Measurements from ENCODE around the gene CCDC18. TPM values are rescaled to one million over a fixed set of nuclear protein-coding genes. Genes with fewer than 3 reads are reported as not detected.

CCDC18 gene, protein sequence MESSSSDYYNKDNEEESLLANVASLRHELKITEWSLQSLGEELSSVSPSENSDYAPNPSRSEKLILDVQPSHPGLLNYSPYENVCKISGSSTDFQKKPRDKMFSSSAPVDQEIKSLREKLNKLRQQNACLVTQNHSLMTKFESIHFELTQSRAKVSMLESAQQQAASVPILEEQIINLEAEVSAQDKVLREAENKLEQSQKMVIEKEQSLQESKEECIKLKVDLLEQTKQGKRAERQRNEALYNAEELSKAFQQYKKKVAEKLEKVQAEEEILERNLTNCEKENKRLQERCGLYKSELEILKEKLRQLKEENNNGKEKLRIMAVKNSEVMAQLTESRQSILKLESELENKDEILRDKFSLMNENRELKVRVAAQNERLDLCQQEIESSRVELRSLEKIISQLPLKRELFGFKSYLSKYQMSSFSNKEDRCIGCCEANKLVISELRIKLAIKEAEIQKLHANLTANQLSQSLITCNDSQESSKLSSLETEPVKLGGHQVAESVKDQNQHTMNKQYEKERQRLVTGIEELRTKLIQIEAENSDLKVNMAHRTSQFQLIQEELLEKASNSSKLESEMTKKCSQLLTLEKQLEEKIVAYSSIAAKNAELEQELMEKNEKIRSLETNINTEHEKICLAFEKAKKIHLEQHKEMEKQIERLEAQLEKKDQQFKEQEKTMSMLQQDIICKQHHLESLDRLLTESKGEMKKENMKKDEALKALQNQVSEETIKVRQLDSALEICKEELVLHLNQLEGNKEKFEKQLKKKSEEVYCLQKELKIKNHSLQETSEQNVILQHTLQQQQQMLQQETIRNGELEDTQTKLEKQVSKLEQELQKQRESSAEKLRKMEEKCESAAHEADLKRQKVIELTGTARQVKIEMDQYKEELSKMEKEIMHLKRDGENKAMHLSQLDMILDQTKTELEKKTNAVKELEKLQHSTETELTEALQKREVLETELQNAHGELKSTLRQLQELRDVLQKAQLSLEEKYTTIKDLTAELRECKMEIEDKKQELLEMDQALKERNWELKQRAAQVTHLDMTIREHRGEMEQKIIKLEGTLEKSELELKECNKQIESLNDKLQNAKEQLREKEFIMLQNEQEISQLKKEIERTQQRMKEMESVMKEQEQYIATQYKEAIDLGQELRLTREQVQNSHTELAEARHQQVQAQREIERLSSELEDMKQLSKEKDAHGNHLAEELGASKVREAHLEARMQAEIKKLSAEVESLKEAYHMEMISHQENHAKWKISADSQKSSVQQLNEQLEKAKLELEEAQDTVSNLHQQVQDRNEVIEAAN (N-terminal part only)
- 4.6 and 9.3 TPM in 2 replicates for total RNA-seq

DNA sequence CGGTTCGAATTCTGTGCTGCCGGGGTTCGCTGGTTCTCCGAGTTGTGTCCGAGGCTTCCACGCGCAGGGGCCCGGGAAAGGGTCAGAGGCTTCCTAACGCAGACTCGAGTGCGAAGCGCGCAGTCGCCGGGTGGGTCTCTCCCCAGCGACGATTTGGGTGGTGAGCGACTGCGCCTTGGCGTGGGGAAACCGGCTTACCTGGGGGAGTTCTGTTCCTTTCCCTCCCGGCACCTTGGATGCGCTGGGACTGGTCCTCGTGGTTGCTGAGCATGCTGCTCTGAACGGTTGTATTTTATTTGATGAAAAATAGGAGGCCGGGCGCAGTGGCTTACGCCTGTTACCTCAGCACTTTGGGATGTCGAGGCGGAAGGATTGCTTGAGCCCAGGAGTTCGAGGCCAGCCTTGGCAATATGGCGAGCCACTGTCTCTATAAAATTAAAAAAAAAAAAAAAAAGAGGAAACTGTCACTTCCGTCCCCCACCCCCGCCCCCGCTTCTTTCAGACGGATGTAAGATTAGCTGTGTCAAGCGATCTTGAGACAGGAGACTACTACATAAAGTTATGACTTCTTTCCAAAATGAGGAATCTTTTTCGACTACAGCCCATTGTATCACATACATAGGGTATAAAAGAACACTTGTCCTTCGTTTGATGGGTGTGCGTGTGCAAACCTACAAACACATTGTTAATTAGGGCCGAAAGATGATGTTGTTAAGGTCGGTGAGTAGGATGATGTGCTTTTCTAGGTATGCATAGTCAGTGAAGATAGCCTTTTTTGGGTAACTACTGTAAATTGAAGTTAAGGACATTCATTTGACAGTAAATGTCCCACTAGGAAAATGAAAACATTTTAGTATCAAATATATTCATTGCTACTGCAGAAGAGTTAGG, at the start of gene CCDC18:
CCDC18 (plus strand) TSS at position 2 of the 891 bp plus-strand sequence. CDS start 2,638 bp downstream, outside the sequence.

DNA sequence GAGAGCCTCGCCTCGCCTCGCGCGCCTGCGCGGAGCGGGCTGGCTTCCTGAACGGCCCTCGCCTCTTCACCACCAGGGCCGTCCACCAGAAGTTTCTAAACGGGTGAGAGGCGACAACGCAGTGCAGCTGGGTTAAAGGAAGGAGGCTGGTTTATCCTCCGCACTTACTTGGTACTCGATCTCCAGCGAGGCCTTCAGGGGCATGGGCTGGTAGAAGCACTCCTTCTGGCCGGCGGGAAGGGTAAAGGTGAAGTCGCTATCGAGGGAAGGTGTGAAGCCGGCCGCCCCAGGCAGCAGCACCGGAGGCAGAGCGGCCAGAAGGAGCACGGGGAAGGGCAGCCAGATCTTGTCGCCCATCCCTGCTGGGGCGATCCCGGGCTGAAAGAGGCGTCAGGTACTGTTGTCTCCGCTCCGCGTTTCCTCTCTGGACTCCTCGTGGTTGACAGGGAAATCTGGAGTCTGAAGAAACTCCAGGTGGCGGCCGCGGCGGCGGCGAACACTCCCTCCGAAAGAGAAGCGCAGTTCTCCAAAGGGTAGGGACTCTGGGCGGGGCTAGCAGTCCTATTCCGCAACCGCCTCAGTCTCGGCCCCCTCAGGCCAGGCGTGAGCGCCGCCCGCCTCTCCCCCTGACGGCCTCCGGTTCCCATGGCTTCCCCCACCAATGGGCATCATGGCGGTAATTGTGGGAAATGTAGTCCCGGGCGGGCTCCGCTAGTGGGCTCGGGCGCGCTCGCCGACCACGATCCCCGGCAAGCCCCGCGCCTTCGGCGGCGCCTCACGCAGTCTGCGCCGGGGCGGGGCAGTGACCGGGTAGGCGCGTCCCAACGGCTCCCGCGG, 420 bp upstream of the CCDC18 start, which contains the start of gene TMED5:
TMED5 (minus strand) TSS at position 528 of the 837 bp plus-strand sequence; CDS start at position 357, 171 bp downstream.

Small RNAs within 50 kb of the gene (small RNA-seq; reads per million reads assigned to genes)
- gene AC126124.1 (not detected), gene AL139421.1 (not detected)

Other genes with a start within 250 kb of the CCDC18 start
- 0.65 and 0.67 TPM in 2 replicates for gene DIPK1A, start 219.3 kb upstream of the CCDC18 start, total RNA-seq
- gene MTF2, start 101.4 kb upstream of the CCDC18 start, total RNA-seq = 39.8 and 40.8 TPM in 2 replicates
- 60.1 and 60.9 TPM in 2 replicates for gene TMED5, start 311 bp upstream of the CCDC18 start, total RNA-seq
- 36.3 and 41.6 TPM in 2 replicates for gene DR1, start 165.2 kb downstream of the CCDC18 start, total RNA-seq

Measured in vein endothelial cell (primary cell).